ENCODE data around the gene SEMA6D.

Gene SEMA6D

DNA sequence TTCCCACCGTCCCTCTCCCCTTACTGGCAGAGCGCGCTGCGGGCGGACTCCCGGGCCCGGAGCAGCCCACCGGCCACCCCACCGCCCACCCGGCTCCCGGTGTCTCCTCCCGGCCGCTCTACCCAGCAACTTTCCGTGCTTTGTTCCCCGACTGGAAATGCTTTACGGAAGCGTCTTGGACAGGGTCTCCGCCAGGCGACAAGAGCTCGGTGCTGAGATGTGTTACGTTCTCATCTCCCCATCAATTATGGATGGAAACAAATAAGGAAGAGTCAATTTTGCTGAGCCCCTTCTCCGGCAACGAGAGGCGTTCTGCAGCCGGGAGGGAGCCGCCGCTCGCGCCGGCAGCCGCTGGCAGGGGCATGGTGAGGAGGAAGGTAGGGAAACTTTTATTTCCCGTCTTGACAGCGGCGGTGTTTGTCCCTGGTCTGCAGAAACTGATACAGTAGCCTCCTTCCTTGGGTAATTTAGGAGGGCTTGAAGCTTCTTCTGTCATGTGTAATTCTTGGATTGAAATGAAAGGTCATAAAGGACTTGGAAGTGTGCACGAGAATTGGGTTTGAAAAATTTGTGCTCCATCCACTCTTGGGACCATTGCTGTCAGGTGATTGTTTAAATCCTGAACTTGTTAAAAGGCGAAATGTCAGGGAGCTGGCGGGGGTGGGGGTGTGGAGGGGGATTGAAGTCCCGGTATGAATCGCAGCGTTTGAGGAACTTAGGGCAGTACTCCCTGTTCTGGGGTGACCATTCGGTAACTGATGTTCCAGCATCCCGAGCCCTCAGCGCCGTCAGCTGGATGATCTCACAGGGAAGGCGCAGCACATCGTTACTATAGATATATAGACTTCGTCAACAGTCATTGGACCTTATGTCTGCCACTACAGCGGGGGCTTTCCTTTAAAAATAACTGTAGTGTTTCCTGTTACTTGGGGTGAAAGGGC lies 1.5 kb downstream of the SEMA6D start:
- Histone ChIP-seq H3K4me3 (replicated peaks; ENCODE audit: low read depth, low read length) (no peak overlapping the region), H3K27me3 (replicated peaks; ENCODE audit: control insufficient read depth, insufficient read depth, low read length) (no peaks in the 10 kb centered on the region; the same call in 1 of the 2 replicates), H3K36me3 (ENCODE audit: control insufficient read depth, insufficient read depth, low read length) (no peaks in the 10 kb centered on the region)
- no peak for DNase-seq (ENCODE audit: extremely low read depth, insufficient read length)
- TF ChIP-seq, protein P1, sequence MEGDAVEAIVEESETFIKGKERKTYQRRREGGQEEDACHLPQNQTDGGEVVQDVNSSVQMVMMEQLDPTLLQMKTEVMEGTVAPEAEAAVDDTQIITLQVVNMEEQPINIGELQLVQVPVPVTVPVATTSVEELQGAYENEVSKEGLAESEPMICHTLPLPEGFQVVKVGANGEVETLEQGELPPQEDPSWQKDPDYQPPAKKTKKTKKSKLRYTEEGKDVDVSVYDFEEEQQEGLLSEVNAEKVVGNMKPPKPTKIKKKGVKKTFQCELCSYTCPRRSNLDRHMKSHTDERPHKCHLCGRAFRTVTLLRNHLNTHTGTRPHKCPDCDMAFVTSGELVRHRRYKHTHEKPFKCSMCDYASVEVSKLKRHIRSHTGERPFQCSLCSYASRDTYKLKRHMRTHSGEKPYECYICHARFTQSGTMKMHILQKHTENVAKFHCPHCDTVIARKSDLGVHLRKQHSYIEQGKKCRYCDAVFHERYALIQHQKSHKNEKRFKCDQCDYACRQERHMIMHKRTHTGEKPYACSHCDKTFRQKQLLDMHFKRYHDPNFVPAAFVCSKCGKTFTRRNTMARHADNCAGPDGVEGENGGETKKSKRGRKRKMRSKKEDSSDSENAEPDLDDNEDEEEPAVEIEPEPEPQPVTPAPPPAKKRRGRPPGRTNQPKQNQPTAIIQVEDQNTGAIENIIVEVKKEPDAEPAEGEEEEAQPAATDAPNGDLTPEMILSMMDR (IDR thresholded peaks at IDR 0.05; ENCODE audit: insufficient read depth, low read length, poor library complexity, severe bottlenecking): no peak

DNA sequence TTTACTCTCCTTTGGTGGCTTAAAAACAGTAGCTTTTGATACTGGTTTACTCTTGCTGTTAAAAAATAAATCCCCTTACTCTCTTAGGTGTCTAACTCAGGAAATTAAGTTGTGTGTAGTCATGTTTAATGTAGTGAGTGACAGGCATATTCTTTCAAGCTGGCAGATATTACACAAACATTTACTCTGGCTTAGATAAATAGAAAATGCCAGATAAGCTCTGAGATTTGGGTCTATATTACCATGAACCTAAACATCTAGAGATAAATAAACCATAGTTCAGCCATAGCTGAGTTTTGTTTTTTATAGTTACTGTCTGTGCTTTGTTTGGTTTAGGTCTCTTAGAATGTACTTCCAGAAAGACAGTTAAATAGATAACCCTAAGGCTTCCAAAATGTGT lies 2.4 kb downstream of the SEMA6D start:
- H3K4me3 ChIP-seq (replicated peaks; ENCODE audit: low read depth, low read length): no peak overlapping the region
- DNase-seq (ENCODE audit: extremely low read depth, insufficient read length): no peak
- TF ChIP-seq, protein P1 (IDR thresholded peaks at IDR 0.05; ENCODE audit: insufficient read depth, low read length, poor library complexity, severe bottlenecking): no peak
- no peaks in the 10 kb centered on the region; the same call in 1 of the 2 replicates for H3K27me3 ChIP-seq (replicated peaks; ENCODE audit: control insufficient read depth, insufficient read depth, low read length)
- H3K36me3 ChIP-seq (ENCODE audit: control insufficient read depth, insufficient read depth, low read length): no peaks in the 10 kb centered on the region

DNA sequence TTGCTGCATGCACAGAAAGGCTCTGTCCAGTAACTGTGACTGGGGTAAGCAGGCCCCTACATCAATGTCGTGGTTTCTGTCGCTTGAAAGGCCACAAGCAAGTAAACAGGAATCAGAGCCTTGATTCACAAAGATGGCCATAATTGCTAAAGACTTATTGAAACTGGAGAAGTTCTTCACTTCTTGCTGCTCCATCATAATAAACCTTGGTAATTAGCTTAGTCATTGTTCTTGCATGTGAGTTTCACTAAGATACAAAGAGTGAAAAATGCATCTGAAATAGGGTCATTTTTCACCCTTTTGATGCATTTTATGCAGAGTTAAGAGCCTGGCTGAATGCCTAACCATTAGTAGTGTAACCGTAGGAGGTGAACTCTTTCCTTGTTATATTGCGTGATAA lies 3.2 kb downstream of the SEMA6D start:
- no peak overlapping the region for H3K4me3 ChIP-seq (replicated peaks; ENCODE audit: low read depth, low read length)

DNA sequence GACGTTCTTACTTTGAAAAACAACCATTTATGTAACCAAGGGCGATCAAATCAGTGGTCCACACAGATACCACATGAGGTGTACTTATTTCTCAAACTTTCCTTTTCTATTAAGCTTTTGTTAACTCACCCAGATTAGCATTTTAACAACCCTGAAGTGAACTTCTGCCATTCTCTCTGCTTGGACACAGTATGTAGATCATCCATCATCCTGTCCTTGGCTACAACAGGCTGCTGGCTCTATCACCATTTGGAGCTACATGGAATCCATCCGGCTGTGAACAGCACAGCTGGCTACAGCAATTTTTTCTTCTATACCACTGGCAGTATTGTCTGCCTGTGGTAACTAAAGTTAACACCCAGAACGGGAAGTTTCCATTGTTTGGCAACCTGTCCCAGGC lies 4.4 kb downstream of the SEMA6D start:
- no peak overlapping the region for H3K4me3 ChIP-seq (replicated peaks; ENCODE audit: low read depth, low read length)
- H3K27me3 ChIP-seq (replicated peaks; ENCODE audit: control insufficient read depth, insufficient read depth, low read length): no peaks in the 10 kb centered on the region; the same call in 1 of the 2 replicates
- H3K36me3 ChIP-seq (ENCODE audit: control insufficient read depth, insufficient read depth, low read length): no peaks in the 10 kb centered on the region
- TF ChIP-seq, protein P1 (IDR thresholded peaks at IDR 0.05; ENCODE audit: insufficient read depth, low read length, poor library complexity, severe bottlenecking): no peak
- DNase-seq (ENCODE audit: extremely low read depth, insufficient read length): no peak

More for the DNA sequence above, 3.2 kb downstream of the SEMA6D start:
- Histone ChIP-seq H3K36me3 (ENCODE audit: control insufficient read depth, insufficient read depth, low read length) (no peaks in the 10 kb centered on the region), H3K27me3 (replicated peaks; ENCODE audit: control insufficient read depth, insufficient read depth, low read length) (no peaks in the 10 kb centered on the region; the same call in 1 of the 2 replicates)
- TF ChIP-seq, protein P1 (IDR thresholded peaks at IDR 0.05; ENCODE audit: insufficient read depth, low read length, poor library complexity, severe bottlenecking): no peak
- no peak for DNase-seq (ENCODE audit: extremely low read depth, insufficient read length)

DNA sequence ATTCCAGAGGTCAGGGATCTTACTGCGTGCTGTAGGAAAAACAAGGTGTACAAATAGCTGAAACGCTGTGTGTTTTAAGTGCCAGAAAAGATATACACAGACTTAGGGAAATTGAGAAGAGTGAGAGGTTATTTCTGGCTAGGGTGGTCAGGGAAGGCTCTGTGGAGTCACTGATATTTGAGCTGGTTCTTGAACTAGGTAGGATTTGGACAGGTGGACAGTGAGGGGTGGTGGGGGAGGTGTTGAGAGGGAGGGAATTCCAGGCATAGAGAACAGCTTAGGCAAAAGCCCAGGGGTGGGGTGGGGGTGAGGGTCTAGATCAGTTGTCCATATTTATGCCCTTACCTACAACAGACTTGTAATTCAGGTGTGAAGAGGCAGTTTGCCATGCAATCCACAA lies 7.0 kb downstream of the SEMA6D start:
- no peak for DNase-seq (ENCODE audit: extremely low read depth, insufficient read length)
- no peaks in the 10 kb centered on the region for H3K36me3 ChIP-seq (ENCODE audit: control insufficient read depth, insufficient read depth, low read length)
- no peaks in the 10 kb centered on the region; the same call in 1 of the 2 replicates for H3K27me3 ChIP-seq (replicated peaks; ENCODE audit: control insufficient read depth, insufficient read depth, low read length)
- no peak overlapping the region for H3K4me3 ChIP-seq (replicated peaks; ENCODE audit: low read depth, low read length)
- TF ChIP-seq, protein P1 (IDR thresholded peaks at IDR 0.05; ENCODE audit: insufficient read depth, low read length, poor library complexity, severe bottlenecking): no peak
